Uterus (tissue), 2 donors: ENCODE data around the gene FUS.

ENCODE experiments used
- CTCF ChIP-seq, 4 experiments: fragments of 200-600 bp in 2 of 4; fragments of 450-650 bp in 2 of 4; sonication (generic) in 2 of 4; IDR thresholded peaks; one replicate each; pipeline ENCODE4 v1.5.1; 2016 to 2019; ENCODE audit warnings: antibody characterized with exemption in 4 of 4, mild to moderate bottlenecking in 2 of 4, moderate library complexity in 1 of 4
- POLR2A ChIP-seq, 2 donors: fragments of 450-650 bp; IDR thresholded peaks; one replicate each; pipeline ENCODE4 v1.6.1; 2016; ENCODE audit warnings: antibody characterized with exemption in 2 of 2, mild to moderate bottlenecking in 1 of 2, moderate library complexity in 1 of 2

GRCh38 chr16:31181102-31181830, 1.3 kb downstream of the FUS start:
- TF ChIP-seq CTCF (IDR thresholded peaks at IDR 0.05): no peak
- no peak for TF ChIP-seq POLR2A (IDR thresholded peaks at IDR 0.05)
